GM21529 (cell line): Measurements from ENCODE around the gene ZNF777.

Experiments used
- ATAC-seq: cut with Tn5 transposase; IDR thresholded peaks from one replicate; pipeline ENCODE4 v1.9.1; 2021; ENCODE audit not compliant: unreplicated experiment

Gene ZNF777

GRCh38 chr7:149477494-149478443, 16.9 kb upstream of the ZNF777 start:
- ATAC-seq = no peak

GRCh38 chr7:149476791-149477190, 15.9 kb upstream of the ZNF777 start:
- no peak for ATAC-seq

DNA sequence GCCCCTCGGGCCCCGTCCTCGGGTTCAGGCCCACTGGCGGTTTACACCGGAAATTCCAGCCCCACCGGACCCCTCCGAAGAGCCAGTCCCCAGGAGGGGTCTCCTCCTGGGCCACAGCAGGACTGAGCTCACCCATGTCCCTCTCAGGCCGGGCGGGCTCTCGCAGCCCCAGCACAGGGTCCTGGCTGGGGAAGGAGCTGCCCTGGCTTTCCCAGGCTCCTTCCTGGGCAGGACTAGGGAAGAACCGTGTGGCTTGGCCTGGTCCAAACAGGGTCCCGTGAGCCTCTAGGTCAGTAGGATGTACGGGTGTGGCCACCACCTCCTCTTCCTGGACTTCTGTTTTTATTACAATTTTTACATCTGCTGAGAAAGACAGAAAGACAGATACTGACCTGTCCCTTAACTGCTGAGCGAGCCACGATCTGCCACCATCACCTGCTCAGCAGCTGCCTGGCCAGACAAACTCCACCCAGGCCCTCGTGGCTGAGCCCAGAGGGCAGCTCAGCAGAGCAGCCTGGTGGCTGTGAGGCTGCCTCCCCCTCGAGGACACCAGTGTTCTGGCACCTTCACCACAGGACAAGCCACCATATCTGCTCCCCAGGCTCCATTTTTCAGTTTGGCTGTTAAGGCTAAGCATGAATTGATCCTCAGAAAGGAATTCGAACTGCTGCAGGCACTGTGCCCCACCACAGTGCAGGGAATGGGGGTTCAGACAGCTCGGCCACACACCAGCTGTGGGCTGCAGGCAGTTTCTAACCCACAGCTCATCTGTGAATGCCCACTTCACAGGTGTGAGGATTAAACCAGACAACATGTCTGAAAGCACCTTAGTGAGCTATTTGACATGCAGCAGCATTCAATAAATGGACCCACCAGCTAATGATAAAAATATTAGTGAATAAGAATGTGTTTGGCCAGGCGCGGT, 14.5 kb upstream of the ZNF777 start:
- no peak for ATAC-seq

GRCh38 chr7:149474309-149475120, 13.7 kb upstream of the ZNF777 start:
- no peak for ATAC-seq

DNA sequence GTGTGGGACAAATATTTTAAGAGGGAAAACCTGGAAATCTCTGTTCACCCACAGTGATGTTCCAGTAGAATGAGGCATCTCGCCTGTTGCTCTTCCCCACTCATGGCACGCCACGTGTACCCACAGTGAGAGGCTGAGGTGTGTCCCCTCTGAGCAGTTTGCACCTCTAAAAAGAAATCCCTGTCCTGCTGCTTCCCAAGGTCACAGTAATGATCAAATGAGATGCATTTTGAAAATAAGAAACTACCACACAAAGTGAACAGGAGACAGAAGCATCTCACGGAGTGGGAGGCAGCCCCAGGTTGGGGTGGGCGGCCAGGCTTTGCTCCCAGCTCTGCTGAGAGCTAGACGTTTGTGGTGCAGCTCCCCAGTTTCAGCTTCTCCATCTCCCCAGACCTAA, 12.4 kb upstream of the ZNF777 start:
- ATAC-seq = no peak

DNA sequence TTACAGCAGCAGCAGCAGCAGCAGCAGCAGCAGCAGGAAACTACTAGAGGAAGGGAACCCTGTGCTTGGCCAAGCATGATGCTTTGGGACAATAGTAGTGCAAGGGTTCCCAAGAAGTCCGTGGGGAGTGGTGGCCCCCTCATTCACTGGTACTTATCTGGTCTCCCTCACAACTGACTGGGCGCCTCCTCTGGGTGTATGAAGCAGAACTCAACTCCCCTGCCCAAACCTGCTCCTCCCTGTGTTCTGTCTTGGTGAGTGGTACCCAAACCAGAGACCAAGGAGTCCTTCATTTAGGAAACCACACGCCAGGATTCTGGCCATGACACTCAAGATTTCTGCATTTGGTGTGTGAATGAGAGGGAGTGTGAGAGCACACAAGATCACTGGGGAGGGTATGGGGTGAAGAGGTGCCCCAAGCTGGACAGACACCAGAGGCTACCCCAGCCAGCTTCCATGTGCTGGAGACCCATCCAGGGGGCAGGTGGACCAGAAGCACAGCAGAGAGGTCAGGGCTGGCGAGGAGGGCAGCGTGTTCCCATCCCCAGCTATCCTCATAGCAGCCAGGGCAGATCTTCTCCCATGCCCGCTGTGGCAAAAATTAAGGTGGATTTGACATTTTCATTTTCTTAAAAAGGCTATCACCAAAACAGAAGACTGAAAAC, 10.6 kb upstream of the ZNF777 start:
- no peak for ATAC-seq

GRCh38 chr7:149469806-149470205, 8.9 kb upstream of the ZNF777 start:
- no peak for ATAC-seq

GRCh38 chr7:149468208-149468607, 7.3 kb upstream of the ZNF777 start:
- no peak for ATAC-seq

DNA sequence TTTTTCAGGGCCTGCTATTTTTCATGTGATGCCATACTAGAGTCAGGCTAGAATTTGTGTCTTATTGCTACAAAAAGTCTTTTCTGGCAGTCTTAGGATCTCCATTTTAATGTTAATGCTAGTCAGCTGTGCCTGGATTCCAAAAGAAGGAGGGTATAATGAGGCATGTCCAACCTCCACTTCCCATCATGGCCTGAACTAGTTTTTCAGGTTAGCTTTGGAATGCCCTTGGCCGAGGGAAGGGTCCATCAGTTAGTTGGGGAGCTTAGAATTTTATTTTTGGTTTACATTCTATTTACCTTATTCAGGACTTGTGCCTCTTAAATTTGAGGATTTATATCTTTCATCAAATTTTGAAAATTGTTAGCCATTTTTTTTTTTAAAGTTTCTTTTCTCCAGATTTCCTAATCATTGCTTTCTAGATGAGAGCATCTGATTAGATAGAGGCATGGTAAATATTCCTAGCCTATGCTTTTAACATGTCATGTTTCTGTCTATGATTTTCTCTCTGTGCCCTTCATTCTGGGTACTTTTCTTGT, 6.5 kb upstream of the ZNF777 start:
- no peak for ATAC-seq

DNA sequence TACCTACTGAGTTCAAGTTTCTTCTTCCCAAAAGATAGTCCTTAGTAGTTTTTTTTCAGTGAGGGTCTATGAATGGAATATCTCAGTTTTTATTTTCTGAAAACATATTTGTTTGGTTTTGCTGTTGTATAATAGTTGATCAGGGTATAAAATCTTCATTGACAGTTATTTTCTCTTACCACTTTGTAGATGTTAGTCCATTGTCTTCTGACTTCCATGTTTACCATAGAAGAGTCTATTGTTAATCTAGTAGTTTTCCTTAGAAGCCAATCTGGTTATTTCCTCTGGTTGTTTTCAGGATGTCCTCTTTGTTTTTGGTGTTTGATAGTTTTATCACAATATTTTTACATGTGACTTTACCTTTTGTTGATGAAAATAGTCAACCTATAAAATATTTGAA, 5.5 kb upstream of the ZNF777 start:
- no peak for ATAC-seq

DNA sequence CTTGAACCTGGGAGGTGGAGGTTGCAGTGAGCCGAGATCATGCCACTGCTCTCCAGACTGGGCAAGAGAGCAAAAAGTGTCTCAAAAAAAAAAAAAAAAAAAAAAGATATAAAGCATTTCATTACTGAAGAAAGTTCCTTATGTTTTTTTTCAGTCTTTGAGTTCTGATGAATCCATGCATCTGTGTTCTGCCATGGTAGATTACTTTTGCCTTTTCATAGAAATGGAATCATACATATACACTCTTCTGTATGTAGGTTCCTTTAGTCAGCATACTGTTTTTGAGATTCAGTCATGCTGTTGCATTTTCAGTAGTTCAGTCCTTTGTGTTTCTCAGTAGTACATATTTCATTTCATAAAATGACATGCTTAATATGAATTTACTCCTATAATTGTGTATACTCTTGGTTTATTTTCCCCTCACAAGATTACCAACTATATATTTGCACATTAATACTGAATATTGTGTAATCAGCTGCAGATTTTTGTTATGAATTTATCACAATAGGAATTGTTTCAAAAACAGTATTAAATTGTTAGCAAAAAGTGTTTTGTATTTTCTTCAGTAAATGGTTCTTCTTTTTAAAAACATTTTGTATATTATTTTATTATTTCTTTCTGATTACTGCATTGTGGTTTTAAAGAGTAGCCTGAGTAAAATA, 2.8 kb upstream of the ZNF777 start:
- ATAC-seq = no peak

DNA sequence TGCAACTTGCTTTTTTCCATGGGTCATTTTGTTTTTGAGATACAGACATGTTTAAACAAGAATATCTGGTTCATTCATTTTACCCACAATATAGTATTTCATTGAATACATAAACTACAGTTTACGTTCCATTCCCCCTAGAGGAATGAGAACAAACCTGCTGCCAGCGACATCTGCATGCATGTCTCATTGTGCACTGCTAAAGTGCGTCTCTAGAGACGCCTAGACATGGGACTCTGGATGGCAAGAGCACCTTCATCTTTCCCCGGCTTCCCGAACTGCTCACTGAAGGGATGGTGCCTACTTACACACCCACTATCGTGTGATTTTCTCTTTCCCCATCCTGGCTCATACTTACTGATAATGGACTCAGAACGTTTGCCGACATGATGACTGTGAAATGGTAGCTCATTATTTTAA, 1.2 kb upstream of the ZNF777 start:
- ATAC-seq = no peak

GRCh38 chr7:149459540-149460452, 1.1 kb downstream of the ZNF777 start:
- peak; percentile 26 for ATAC-seq

DNA sequence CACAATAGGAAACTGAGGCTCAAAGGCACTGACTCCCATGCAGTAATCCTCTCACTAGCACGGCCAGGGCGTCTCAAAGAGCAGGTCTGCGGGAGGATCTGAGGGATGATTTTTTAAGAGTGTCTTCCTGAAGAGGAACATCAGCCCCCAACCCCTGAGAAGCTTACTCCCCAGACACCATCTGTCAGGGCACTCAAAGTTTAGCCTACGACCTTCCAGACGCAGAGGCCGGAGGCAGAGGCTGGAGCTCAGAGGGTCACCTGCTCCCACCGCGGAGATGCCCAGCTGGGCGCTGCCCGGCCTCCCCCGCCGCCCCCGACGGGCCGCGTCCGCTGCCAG, 1.7 kb downstream of the ZNF777 start:
- ATAC-seq = no peak

DNA sequence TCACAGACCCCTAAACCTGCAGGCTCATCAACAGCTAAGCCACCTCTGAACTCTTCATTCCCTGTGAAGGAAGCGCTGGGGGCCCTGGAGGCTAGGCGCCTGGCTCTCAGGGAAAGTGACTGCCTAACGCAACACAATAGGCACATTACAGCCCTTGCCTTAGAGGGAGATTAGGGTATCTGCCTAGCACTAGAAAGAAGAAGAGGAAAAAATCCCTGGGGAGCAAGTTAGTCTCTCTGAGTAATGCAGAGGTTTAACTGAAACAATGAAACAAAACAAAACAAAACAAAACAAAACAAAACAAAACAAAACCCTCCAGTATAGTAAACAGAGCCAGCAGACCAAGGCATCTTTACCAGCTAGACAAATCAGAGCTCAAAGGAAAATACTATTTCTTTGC, 2.6 kb downstream of the ZNF777 start:
- ATAC-seq = no peak

DNA sequence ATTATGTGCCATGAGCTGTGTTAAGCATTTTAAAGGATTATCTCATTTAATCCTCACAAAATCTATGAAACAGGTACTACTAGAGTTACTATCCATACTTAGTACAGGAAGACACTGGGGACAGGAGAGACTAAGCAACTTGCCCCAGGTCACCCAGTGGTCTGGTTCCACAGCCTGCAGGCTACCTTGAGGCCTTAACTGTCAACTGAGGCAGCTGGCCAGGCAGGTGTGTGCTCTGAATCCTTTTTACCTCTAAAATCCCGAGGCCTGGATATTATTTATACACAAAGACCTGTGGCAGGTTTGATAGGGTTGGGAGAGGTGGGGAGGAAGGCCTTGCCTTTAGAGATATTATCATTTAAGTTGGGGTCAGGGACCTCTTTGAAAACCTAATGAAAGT, 3.1 kb downstream of the ZNF777 start:
- no peak for ATAC-seq

DNA sequence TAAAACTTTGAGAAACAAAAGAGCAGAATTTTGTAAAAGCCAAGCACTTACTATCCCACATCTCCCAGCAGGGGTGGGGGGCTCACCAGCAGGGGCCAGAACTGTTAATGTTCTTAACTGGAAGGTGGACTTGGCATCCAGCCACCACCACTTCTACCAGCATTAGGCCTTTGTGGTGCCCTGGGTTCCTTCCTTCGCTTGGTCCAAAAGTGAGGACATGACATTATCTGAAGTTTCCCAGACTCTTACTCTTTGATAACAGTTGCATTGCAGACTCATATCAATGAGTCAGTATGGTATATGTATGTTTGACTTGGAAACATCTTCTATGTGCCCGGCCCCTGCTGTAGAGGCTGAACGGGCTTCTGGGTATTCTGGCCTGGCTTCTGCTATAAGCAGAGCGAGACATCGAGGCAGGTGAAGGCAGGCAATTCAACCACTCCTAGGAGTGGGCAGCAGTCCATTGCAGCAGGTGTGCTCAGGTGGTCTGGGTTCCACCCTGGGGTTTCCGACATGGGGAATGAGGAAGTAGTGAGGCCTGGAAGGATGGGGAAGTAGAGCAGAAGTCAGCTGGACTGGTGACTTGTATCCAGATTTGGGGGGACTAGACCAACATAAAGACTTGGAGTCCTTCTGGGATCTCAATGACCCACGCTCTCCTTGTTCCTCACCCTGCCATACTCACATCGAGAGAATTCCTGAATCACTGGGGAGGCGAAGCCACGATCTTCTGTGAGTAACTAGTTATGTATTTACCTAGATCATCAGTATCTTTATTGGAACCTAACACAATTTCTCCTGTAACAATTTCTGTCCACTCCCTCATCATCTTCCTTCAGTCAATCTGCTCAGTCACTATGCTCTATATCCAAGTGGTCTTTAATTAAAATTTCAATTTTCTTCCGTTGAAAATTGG, 4.1 kb downstream of the ZNF777 start:
- ATAC-seq = no peak
